Kidney glomerular epithelial cell (primary cell): ENCODE results near the gene GALT.

Source experiments
- DNase-seq: peaks from one replicate; lab custom pipeline; 2025; lab: John Stamatoyannopoulos, UW

GALT gene

GRCh38 chr9:34646211-34647083, at the start of gene GALT:
Gene GALT, plus strand, starts transcription at chr9:34646675. Its CDS starts 30 bp downstream, at chr9:34646705.
- DNase-seq = peak; percentile 80

GRCh38 chr9:34599546-34599945, 46.9 kb upstream of the GALT start:
- DNase-seq = no peak

- DNase-seq = no peak
Observed at GRCh38 chr9:34600908-34601307, 45.6 kb upstream of the GALT start.

GRCh38 chr9:34601937-34602573, 44.4 kb upstream of the GALT start:
- DNase-seq = no peak

- DNase-seq = peak; percentile 48
Observed at GRCh38 chr9:34603610-34604231, 42.8 kb upstream of the GALT start.

GRCh38 chr9:34606190-34606589, 40.3 kb upstream of the GALT start:
- no peak for DNase-seq

- no peak for DNase-seq
Observed at GRCh38 chr9:34606905-34607304, 39.6 kb upstream of the GALT start.

- no peak for DNase-seq
Observed at GRCh38 chr9:34607331-34607730, 39.1 kb upstream of the GALT start.

- DNase-seq = no peak
Observed at GRCh38 chr9:34610434-34611206, 35.9 kb upstream of the GALT start.

- no peak for DNase-seq
Observed at GRCh38 chr9:34611251-34611810, 35.1 kb upstream of the GALT start.

GRCh38 chr9:34611811-34612787, 34.4 kb upstream of the GALT start, which contains the start of gene RPP25L:
Gene RPP25L, minus strand, starts transcription at chr9:34612097. Its CDS starts 801 bp downstream, at chr9:34611296.
- peak; percentile 29 for DNase-seq

- DNase-seq = peak; percentile 65
Observed at GRCh38 chr9:34612788-34613390, 33.6 kb upstream of the GALT start.

- no peak for DNase-seq
Observed at GRCh38 chr9:34615132-34615531, 31.3 kb upstream of the GALT start.

GRCh38 chr9:34620061-34620994, 26.1 kb upstream of the GALT start, which contains the start of gene DCTN3:
Gene DCTN3, minus strand, starts transcription at chr9:34620495. Its CDS starts 31 bp downstream, at chr9:34620464.
- peak; percentile 97 for DNase-seq

- no peak for DNase-seq
Observed at GRCh38 chr9:34623374-34624235, 22.9 kb upstream of the GALT start.

GRCh38 chr9:34624475-34625185, 21.8 kb upstream of the GALT start:
- DNase-seq = no peak

- DNase-seq = no peak
Observed at GRCh38 chr9:34625186-34625486, 21.3 kb upstream of the GALT start.
